H1 (cell line): ENCODE data around the gene SEC14L3. TPM values are rescaled to one million over a fixed set of nuclear protein-coding genes. Genes with fewer than 3 reads are reported as not detected.

Source experiments
- CTCF ChIA-PET: fragments of 300-600 bp; sonication (Branson Sonifier 250); formaldehyde crosslinking; loops from one replicate; lab custom pipeline; 2021; ENCODE audit not compliant: partially characterized antibody; lab: Charles Lee
- POLR2A ChIA-PET: fragments of 300-600 bp; sonication (Branson Sonifier 250); formaldehyde crosslinking; loops from one replicate; lab custom pipeline; 2021; ENCODE audit warnings: inconsistent platforms; ENCODE audit not compliant: partially characterized antibody; lab: Charles Lee
- DNase-seq, 2 experiments: peaks; one replicate each; pipeline versions ENCODE4 v3.0.0 to v3.0.0-alpha.2; 2010 to 2022; ENCODE audit warnings: low spot score in 2 of 2, low read depth in 1 of 2, mixed read lengths in 1 of 2
- FAIRE-seq: peaks from 2 replicates; lab custom pipeline; 2011; peaks lifted over from hg19 to GRCh38; lab: Jason Lieb, UNC
- H2AFZ ChIP-seq: 2 replicates; pipeline ENCODE4 v1.8.1; 2012; ENCODE audit warnings: low read length, inconsistent platforms
- H2AK5ac ChIP-seq: 2 replicates; pipeline ENCODE4 v1.6.1; 2013; ENCODE audit warnings: low read depth, low read length
- H2BK120ac ChIP-seq: replicated peaks from 2 replicates; pipeline ENCODE3; 2013; ENCODE audit warnings: low read depth, low read length, inconsistent platforms
- H2BK12ac ChIP-seq: 2 replicates; pipeline ENCODE4 v1.6.1; 2013; ENCODE audit warnings: low read depth, low read length
- H2BK15ac ChIP-seq: 2 replicates; pipeline ENCODE4 v1.6.1; 2013; ENCODE audit warnings: low read length
- H2BK20ac ChIP-seq: 2 replicates; pipeline ENCODE4 v1.6.1; 2013; ENCODE audit warnings: low read length
- H2BK5ac ChIP-seq: 2 replicates; pipeline ENCODE4 v1.6.1; 2013; ENCODE audit warnings: low read depth, low read length
- H3K14ac ChIP-seq: 2 replicates; pipeline ENCODE4 v1.6.1; 2013; ENCODE audit warnings: inconsistent platforms; ENCODE audit not compliant: insufficient read length
- H3K18ac ChIP-seq: 2 replicates; pipeline ENCODE4 v1.6.1; 2013; ENCODE audit warnings: low read length; ENCODE audit errors: extremely low read depth
- H3K23ac ChIP-seq: 2 replicates; pipeline ENCODE4 v1.6.1; 2013; ENCODE audit warnings: inconsistent platforms; ENCODE audit not compliant: insufficient read length
- H3K23me2 ChIP-seq: 2 replicates; pipeline ENCODE4 v1.6.1; 2013; ENCODE audit warnings: low read depth, low read length
- H3K27ac ChIP-seq: 2 replicates; pipeline ENCODE4 v1.6.1; 2011; ENCODE audit warnings: low read depth, low read length, inconsistent platforms
- H3K27me3 ChIP-seq, 4 experiments: replicated peaks in 1 of 4; 1 replicate in 1 of 4; 2 replicates in 3 of 4; pipeline versions ENCODE4 v1.6.1 to v1.8.1; 2011 to 2013; ENCODE audit warnings: low read length in 3 of 4, mild to moderate bottlenecking in 3 of 4, inconsistent platforms in 2 of 4, mixed read lengths in 2 of 4, moderate library complexity in 1 of 4; ENCODE audit not compliant: control insufficient read depth in 3 of 4, insufficient read depth in 3 of 4; ENCODE audit errors: extremely low read depth in 1 of 4
- H3K36me3 ChIP-seq, 4 experiments: 2 replicates each; pipeline versions ENCODE4 v1.6.1 to v1.8.1; 2011 to 2013; ENCODE audit warnings: mild to moderate bottlenecking in 4 of 4, low read length in 3 of 4, moderate library complexity in 2 of 4, control low read depth in 1 of 4, inconsistent platforms in 1 of 4; ENCODE audit not compliant: insufficient read depth in 4 of 4, control insufficient read depth in 2 of 4
- H3K4ac ChIP-seq: replicated peaks from 2 replicates; pipeline ENCODE3; 2013; ENCODE audit warnings: low read length, low read depth, mixed read lengths, inconsistent platforms; ENCODE audit not compliant: insufficient read length
- H3K4me1 ChIP-seq, 4 experiments: replicated peaks in 1 of 4; 1 replicate in 1 of 4; 2 replicates in 3 of 4; pipeline versions ENCODE4 v1.6.1 to v1.8.1; 2011 to 2013; ENCODE audit warnings: low read length in 3 of 4, inconsistent platforms in 2 of 4, mixed read lengths in 1 of 4; ENCODE audit not compliant: insufficient read depth in 4 of 4, control insufficient read depth in 3 of 4
- H3K4me2 ChIP-seq, 2 experiments: 2 replicates each; pipeline versions ENCODE4 v1.6.1 to v1.8.1; 2011 to 2013; ENCODE audit warnings: low read depth in 2 of 2, low read length in 2 of 2, control low read depth in 1 of 2, inconsistent platforms in 1 of 2, mild to moderate bottlenecking in 1 of 2; ENCODE audit not compliant: insufficient read depth in 1 of 2
- H3K4me3 ChIP-seq, 4 experiments: fragments of 200-600, 300-600 bp in 1 of 4; sonication (generic), shearing (Covaris generic), sonication (Bioruptor Twin) in 1 of 4; 2 replicates each; pipeline versions ENCODE4 v1.5.1 to v1.8.1; 2011 to 2016; ENCODE audit warnings: low read length in 4 of 4, low read depth in 3 of 4, control low read depth in 2 of 4, inconsistent platforms in 2 of 4, mild to moderate bottlenecking in 2 of 4, mixed read lengths in 1 of 4, moderate library complexity in 1 of 4; ENCODE audit not compliant: insufficient read depth in 2 of 4; ENCODE audit errors: extremely low read depth in 1 of 4
- H3K56ac ChIP-seq: replicated peaks from 2 replicates; pipeline ENCODE3; 2013; ENCODE audit warnings: low read depth, mild to moderate bottlenecking, mixed read lengths, low read length, inconsistent platforms; ENCODE audit not compliant: insufficient read length
- H3K79me1 ChIP-seq: 2 replicates; pipeline ENCODE4 v1.6.1; 2013; ENCODE audit warnings: low read depth, low read length, control low read depth
- H3K79me2 ChIP-seq, 2 experiments: 2 replicates each; pipeline versions ENCODE4 v1.6.1 to v1.8.1; 2012 to 2013; ENCODE audit warnings: low read length in 2 of 2, mild to moderate bottlenecking in 2 of 2, inconsistent platforms in 1 of 2; ENCODE audit not compliant: insufficient read depth in 2 of 2, control insufficient read depth in 1 of 2
- H3K9ac ChIP-seq, 4 experiments: replicated peaks in 1 of 4; 1 replicate in 1 of 4; 2 replicates in 3 of 4; pipeline versions ENCODE4 v1.6.1 to v1.8.1; 2011 to 2013; ENCODE audit warnings: low read depth in 3 of 4, low read length in 3 of 4, control low read depth in 2 of 4, mild to moderate bottlenecking in 2 of 4, moderate library complexity in 2 of 4, inconsistent platforms in 1 of 4; ENCODE audit errors: extremely low read depth in 1 of 4
- H3K9me3 ChIP-seq, 2 experiments: 2 replicates each; pipeline versions ENCODE4 v1.6.1 to v1.8.1; 2012 to 2013; ENCODE audit warnings: mild to moderate bottlenecking in 2 of 2, moderate library complexity in 2 of 2, control low read depth in 1 of 2, inconsistent platforms in 1 of 2, low read depth in 1 of 2, low read length in 1 of 2, mixed read lengths in 1 of 2; ENCODE audit not compliant: insufficient read depth in 2 of 2
- H4K20me1 ChIP-seq, 2 experiments: replicated peaks in 1 of 2; 2 replicates each; pipeline versions ENCODE3 to v1.8.1; 2011 to 2013; ENCODE audit warnings: inconsistent platforms in 2 of 2, low read length in 2 of 2, mild to moderate bottlenecking in 1 of 2; ENCODE audit not compliant: insufficient read depth in 2 of 2, control insufficient read depth in 1 of 2
- H4K5ac ChIP-seq: 2 replicates; pipeline ENCODE4 v1.6.1; 2013; ENCODE audit warnings: low read length, low read depth, mixed read lengths, inconsistent platforms; ENCODE audit not compliant: insufficient read length
- H4K8ac ChIP-seq: 2 replicates; pipeline ENCODE4 v1.8.0; 2013; ENCODE audit warnings: mild to moderate bottlenecking, moderate library complexity, low read length, inconsistent platforms; ENCODE audit not compliant: insufficient read depth; ENCODE audit errors: extremely low read depth
- H4K91ac ChIP-seq: replicated peaks from 2 replicates; pipeline ENCODE3; 2013; ENCODE audit warnings: low read length, mixed read lengths, inconsistent platforms; ENCODE audit not compliant: insufficient read length
- GABPA ChIP-seq: IDR thresholded peaks from 2 replicates; pipeline ENCODE4 v1.6.1; 2011; ENCODE audit warnings: mild to moderate bottlenecking, low read length, moderate library complexity, borderline replicate concordance; ENCODE audit not compliant: insufficient read depth
- TAF1 ChIP-seq: IDR thresholded peaks from 2 replicates; pipeline ENCODE4 v1.6.1; 2011; ENCODE audit warnings: mild to moderate bottlenecking, low read depth, low read length
- TEAD4 ChIP-seq: IDR thresholded peaks from 2 replicates; pipeline ENCODE4 v1.6.1; 2012; ENCODE audit warnings: low read depth, low read length, inconsistent platforms, mixed read lengths
- WGBS, 2 experiments: shearing (Covaris generic) in 1 of 2; methylation state at CpG; one replicate each; pipeline versions ENCODE4 v1.1.6 to v1.1.7; 2013 to 2015; ENCODE audit warnings: low lambda C conversion rate in 2 of 2, mixed read lengths in 2 of 2, inconsistent platforms in 1 of 2, low coverage in 1 of 2, missing lambda C conversion rate in 1 of 2; ENCODE audit not compliant: insufficient replicate concordance in 2 of 2, insufficient coverage in 1 of 2, insufficient read length in 1 of 2; ENCODE audit errors: extremely low coverage in 1 of 2, missing lambda C conversion rate in 1 of 2; 5-methylcytosine and 5-hydroxymethylcytosine counted together
- polyA plus RNA-seq, 7 experiments: library from polyadenylated mRNA; depleted of rRNA in 3 of 7; stranded (reverse) in 5 of 7; unstranded in 2 of 7; fragments of >200 nt in 5 of 7; fragments of 200-250 nt in 2 of 7; gene quantifications; 1 replicate in 5 of 7; 2 replicates in 1 of 7; 4 replicates in 1 of 7; pipeline versions ENCODE4 v1.2.1 to v1.2.3, GENCODE V29; 2011 to 2013; ENCODE audit warnings: missing spikeins in 2 of 7, mixed read lengths in 2 of 7
- total RNA-seq: library from RNA; stranded (reverse); fragmentation: NEBNext Ultra II Directional; extraction: Animal tissue kit (Norgen Biotek cat#: 25700); gene quantifications from 2 replicates; pipeline ENCODE4 v1.2.1, GENCODE V29; 2021
- TF ChIP-seq, protein P1 (sequence below): IDR thresholded peaks from 2 replicates; pipeline ENCODE4 v1.6.1; 2011; ENCODE audit warnings: low read length, improper control_type of control experiment

The SEC14L3 gene
- total and polyA plus RNA-seq, 2 of the 8 experiments (the other 6 are each of a cell fraction or from before 2014, with no cell fraction given), result not detected

DNA sequence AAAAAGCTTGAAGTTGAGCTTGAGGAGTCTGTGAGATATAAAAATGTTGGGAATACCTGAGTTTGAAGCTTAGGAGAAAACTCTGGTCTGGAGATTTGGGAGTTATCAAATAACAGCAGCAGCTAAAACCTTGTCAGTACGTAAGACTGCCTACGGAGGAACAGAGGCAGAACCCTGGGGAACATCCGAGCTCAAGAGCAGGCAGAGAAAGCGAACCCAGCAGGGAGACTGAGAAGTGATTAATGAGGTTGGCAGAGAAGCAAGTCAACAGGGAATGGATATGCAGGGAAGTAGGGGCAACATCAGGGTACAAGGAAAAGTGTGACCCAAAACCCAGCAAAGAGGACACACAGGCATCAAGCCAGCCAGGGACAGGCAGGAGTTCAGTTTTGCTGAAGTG, 58.8 kb downstream of the SEC14L3 start:
- H3K79me1 ChIP-seq, result no peaks in the 10 kb centered on the region
- no peak overlapping the region for H3K14ac ChIP-seq
- H4K91ac ChIP-seq, result no peak overlapping the region
- no peak overlapping the region for H3K4me2 ChIP-seq
- H3K23me2 ChIP-seq, result no peaks in the 10 kb centered on the region
- H3K4me1 ChIP-seq, result no peaks in the 10 kb centered on the region
- no peaks in the 10 kb centered on the region for H3K9me3 ChIP-seq
- H3K56ac ChIP-seq, result no peak overlapping the region
- H2BK5ac ChIP-seq, result no peak overlapping the region
- CTCF ChIA-PET, result interaction anchor here (2.4 to 6.1 kb wide), 3 partner anchors 12 to 22 kb away, joined by 12 to 48 read pairs (median 12); partner anchors contain the start of gene MTFP1
- 97% methylated on average over 4 of the region's 4 CpGs; no CpG with 5 or more reads in 1 of the 2 experiments for WGBS, 2 experiments
- no peak overlapping the region for H3K27ac ChIP-seq
- H3K36me3 ChIP-seq, result peaks cover 0 to 23% (median 11%) of the 10 kb centered on the region in 4 experiments; a peak in 5 of 8 replicates
- no peak overlapping the region for H2BK12ac ChIP-seq
- H3K23ac ChIP-seq, result no peak overlapping the region
- no peak for FAIRE-seq
- H3K9ac ChIP-seq, result no peak overlapping the region
- no peak overlapping the region for H3K4me3 ChIP-seq
- peaks cover 5% of the 10 kb centered on the region in 2 experiments for H4K20me1 ChIP-seq
- no peak overlapping the region for H2AK5ac ChIP-seq
- POLR2A ChIA-PET, result interaction anchor here (0.7 to 3.4 kb wide), 4 partner anchors 11 to 57 kb away, joined by 3 to 13 read pairs (median 4); partner anchors contain the start of gene SEC14L2
- H3K4ac ChIP-seq, result no peak overlapping the region
- no peak overlapping the region for H2AFZ ChIP-seq
- no peak overlapping the region for H2BK15ac ChIP-seq
- TF ChIP-seq, protein P1, sequence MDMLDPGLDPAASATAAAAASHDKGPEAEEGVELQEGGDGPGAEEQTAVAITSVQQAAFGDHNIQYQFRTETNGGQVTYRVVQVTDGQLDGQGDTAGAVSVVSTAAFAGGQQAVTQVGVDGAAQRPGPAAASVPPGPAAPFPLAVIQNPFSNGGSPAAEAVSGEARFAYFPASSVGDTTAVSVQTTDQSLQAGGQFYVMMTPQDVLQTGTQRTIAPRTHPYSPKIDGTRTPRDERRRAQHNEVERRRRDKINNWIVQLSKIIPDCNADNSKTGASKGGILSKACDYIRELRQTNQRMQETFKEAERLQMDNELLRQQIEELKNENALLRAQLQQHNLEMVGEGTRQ, result no peak
- TF ChIP-seq GABPA (no peak), TEAD4 (no peak), TAF1 (no peak)
- no peaks in the 10 kb centered on the region for H3K27me3 ChIP-seq
- H4K5ac ChIP-seq, result no peak overlapping the region
- no peaks in the 10 kb centered on the region for H3K79me2 ChIP-seq
- no peak overlapping the region for H3K18ac ChIP-seq
- DNase-seq, result no peak
- H4K8ac ChIP-seq, result no peak overlapping the region
- no peak overlapping the region for H2BK20ac ChIP-seq
- no peak overlapping the region for H2BK120ac ChIP-seq
